Loucy (cell line): Measurements from ENCODE around the gene CMTM8.

Source experiments
- EZH2phosphoT487 ChIP-seq: fragments of 200-600 bp; IDR thresholded peaks from 2 replicates; pipeline ENCODE4 v1.6.1; 2018; ENCODE audit warnings: antibody characterized with exemption, mild to moderate bottlenecking, moderate library complexity, borderline replicate concordance
- TF ChIP-seq, protein P1 (sequence below): fragments of 200-600 bp; sonication (generic); conservative IDR thresholded peaks from 2 replicates; pipeline ENCODE4 v1.5.1; 2014; ENCODE audit warnings: mild to moderate bottlenecking, antibody characterized with exemption, low read length

DNA sequence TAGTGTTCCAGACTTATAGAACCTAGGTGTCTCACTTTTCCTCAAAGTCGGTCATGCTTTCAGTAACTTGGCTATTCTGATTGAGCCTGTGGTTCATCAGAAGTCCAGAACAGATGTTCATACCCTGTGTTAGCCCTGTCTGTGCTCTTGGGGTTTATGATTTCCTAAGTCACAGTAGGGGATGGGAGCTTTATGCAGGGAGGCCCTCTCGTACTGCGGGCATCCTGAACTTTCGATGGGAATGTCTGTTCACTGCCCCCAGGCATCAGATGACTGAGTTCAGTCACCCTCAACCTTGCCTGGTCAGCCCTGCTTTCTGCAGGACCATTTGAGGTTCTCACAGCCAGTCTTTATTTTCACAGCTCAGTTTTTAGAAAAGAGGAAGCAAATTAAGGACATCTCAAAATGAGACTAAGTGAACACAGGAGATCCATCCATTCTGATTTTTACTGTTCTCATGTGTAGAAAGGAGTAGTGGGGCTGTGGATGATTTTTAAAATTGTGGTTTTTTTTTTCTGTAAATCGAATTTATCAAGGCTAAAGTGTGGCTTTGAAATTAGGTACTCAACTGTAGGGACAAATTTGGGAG lies 71.3 kb downstream of the CMTM8 start:
- TF ChIP-seq, protein P1, sequence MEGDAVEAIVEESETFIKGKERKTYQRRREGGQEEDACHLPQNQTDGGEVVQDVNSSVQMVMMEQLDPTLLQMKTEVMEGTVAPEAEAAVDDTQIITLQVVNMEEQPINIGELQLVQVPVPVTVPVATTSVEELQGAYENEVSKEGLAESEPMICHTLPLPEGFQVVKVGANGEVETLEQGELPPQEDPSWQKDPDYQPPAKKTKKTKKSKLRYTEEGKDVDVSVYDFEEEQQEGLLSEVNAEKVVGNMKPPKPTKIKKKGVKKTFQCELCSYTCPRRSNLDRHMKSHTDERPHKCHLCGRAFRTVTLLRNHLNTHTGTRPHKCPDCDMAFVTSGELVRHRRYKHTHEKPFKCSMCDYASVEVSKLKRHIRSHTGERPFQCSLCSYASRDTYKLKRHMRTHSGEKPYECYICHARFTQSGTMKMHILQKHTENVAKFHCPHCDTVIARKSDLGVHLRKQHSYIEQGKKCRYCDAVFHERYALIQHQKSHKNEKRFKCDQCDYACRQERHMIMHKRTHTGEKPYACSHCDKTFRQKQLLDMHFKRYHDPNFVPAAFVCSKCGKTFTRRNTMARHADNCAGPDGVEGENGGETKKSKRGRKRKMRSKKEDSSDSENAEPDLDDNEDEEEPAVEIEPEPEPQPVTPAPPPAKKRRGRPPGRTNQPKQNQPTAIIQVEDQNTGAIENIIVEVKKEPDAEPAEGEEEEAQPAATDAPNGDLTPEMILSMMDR = no peak
- TF ChIP-seq EZH2phosphoT487 = no peak
